Osteoblast (primary cell): Measurements from ENCODE around the gene TBX2. TPM values are rescaled to one million over a fixed set of nuclear protein-coding genes. Genes with fewer than 3 reads are reported as not detected.
A peak's percentile ranks its signal among the peaks of the same experiment; 100 is the strongest.

Experiments used
- DNase-seq: peaks from one replicate; pipeline ENCODE4 v3.0.0; 2011; ENCODE audit warnings: low spot score, mixed read lengths; ENCODE audit not compliant: insufficient read length; ENCODE audit errors: missing footprints
- H2AFZ ChIP-seq: 2 replicates; pipeline ENCODE4 v1.6.0; 2011; ENCODE audit warnings: mild to moderate bottlenecking, low read length
- H3K27ac ChIP-seq: 2 replicates; pipeline ENCODE4 v1.5.1; 2011; ENCODE audit warnings: mild to moderate bottlenecking, low read depth, low read length, moderate library complexity
- H3K27me3 ChIP-seq: 2 replicates; pipeline ENCODE4 v1.6.0; 2012; ENCODE audit warnings: mild to moderate bottlenecking, control low read depth, inconsistent platforms, low read length, moderate library complexity; ENCODE audit not compliant: insufficient read depth
- H3K36me3 ChIP-seq: 2 replicates; pipeline ENCODE4 v1.5.1; 2011; ENCODE audit warnings: mild to moderate bottlenecking, low read length, control low read depth, moderate library complexity; ENCODE audit not compliant: insufficient read depth
- H3K4me1 ChIP-seq: 2 replicates; pipeline ENCODE4 v1.5.1; 2011; ENCODE audit warnings: mild to moderate bottlenecking, low read length, control low read depth, moderate library complexity; ENCODE audit not compliant: insufficient read depth
- H3K4me2 ChIP-seq: 2 replicates; pipeline ENCODE4 v1.6.0; 2011; ENCODE audit warnings: mild to moderate bottlenecking, low read length; ENCODE audit not compliant: insufficient read depth
- H3K4me3 ChIP-seq: fragments of 200-600 bp; sonication (generic); 3 replicates; pipeline ENCODE4 v1.5.1; 2012; ENCODE audit warnings: mild to moderate bottlenecking, low read length, inconsistent platforms; ENCODE audit not compliant: insufficient read depth
- H3K79me2 ChIP-seq: 2 replicates; pipeline ENCODE4 v1.6.0; 2012; ENCODE audit warnings: mild to moderate bottlenecking, low read length, control low read depth, inconsistent platforms; ENCODE audit not compliant: insufficient read depth
- H3K9me3 ChIP-seq: 2 replicates; pipeline ENCODE4 v1.5.1; 2011; ENCODE audit warnings: low read depth, low read length, control low read depth
- H4K20me1 ChIP-seq: 2 replicates; pipeline ENCODE4 v1.6.0; 2012; ENCODE audit warnings: mild to moderate bottlenecking, low read length, control low read depth; ENCODE audit not compliant: insufficient read depth
- CTCF ChIP-seq: IDR thresholded peaks from 2 replicates; pipeline ENCODE4 v1.5.1; 2011; ENCODE audit warnings: mild to moderate bottlenecking, low read depth, low read length, moderate library complexity; ENCODE audit errors: extremely low read depth
- total RNA-seq: library from RNA; depleted of rRNA; stranded (reverse); fragments of >200 nt; gene quantifications from 2 replicates; pipeline ENCODE4 v1.2.3, GENCODE V29; 2012

TBX2 gene
- total RNA-seq, 1 donor, result 11.6 TPM

- H3K9me3 ChIP-seq, result no peaks in the 10 kb centered on the region
- DNase-seq, result peak; percentile 89
- no peak overlapping the region for H3K4me3 ChIP-seq
- H3K4me2 ChIP-seq, result no peak overlapping the region
- H3K27ac ChIP-seq, result no peak overlapping the region
- H3K79me2 ChIP-seq, result peaks cover 16% of the 10 kb centered on the region
- H3K36me3 ChIP-seq, result no peaks in the 10 kb centered on the region
- no peaks in the 10 kb centered on the region for H4K20me1 ChIP-seq
- no peak for TF ChIP-seq CTCF
- H2AFZ ChIP-seq, result no peak overlapping the region
- H3K27me3 ChIP-seq, result peaks cover 4% of the 10 kb centered on the region
- peaks cover 49% of the 10 kb centered on the region for H3K4me1 ChIP-seq
These were observed 14.7 kb downstream of the TBX2 start for GRCh38 chr17:61414141-61414935.

DNA sequence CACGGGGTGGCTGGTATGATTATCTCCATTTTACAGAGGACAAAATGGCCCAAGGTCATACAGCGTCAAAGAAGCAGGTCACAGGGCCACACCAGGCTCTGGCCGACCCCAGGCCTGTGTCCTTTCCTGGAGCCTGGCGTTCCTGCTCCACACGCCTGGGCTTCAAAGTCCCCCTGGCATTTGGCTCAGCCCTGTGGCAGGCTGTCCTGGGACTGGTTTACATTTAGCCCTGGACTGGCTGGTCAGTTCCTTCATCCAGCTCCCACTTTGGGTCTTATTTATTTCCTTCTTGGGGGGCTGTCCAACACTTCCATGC, 15.3 kb downstream of the TBX2 start:
- no peak for DNase-seq
- no peak overlapping the region for H2AFZ ChIP-seq
- TF ChIP-seq CTCF, result no peak
- H3K4me3 ChIP-seq, result no peak overlapping the region
- no peaks in the 10 kb centered on the region for H3K9me3 ChIP-seq
- H3K27me3 ChIP-seq, result peaks cover 9% of the 10 kb centered on the region
- no peak overlapping the region for H3K4me2 ChIP-seq
- H3K36me3 ChIP-seq, result no peaks in the 10 kb centered on the region
- H3K4me1 ChIP-seq, result peaks cover 47% of the 10 kb centered on the region
- H4K20me1 ChIP-seq, result no peaks in the 10 kb centered on the region
- peaks cover 16% of the 10 kb centered on the region for H3K79me2 ChIP-seq
- no peak overlapping the region for H3K27ac ChIP-seq

- peak; percentile 95 for DNase-seq
- Histone ChIP-seq H4K20me1 (no peaks in the 10 kb centered on the region), H3K9me3 (no peaks in the 10 kb centered on the region), H3K4me2 (peak overlapping the region; percentile 79), H3K36me3 (no peaks in the 10 kb centered on the region), H3K79me2 (peaks cover 16% of the 10 kb centered on the region), H2AFZ (peak overlapping the region; percentile 42), H3K4me3 (no peak overlapping the region), H3K4me1 (peaks cover 42% of the 10 kb centered on the region), H3K27me3 (peaks cover 11% of the 10 kb centered on the region), H3K27ac (peak overlapping the region; percentile 44)
- TF ChIP-seq CTCF, result no peak
These were observed 15.9 kb downstream of the TBX2 start for GRCh38 chr17:61415374-61416210.

- DNase-seq, result no peak
- no peaks in the 10 kb centered on the region for H3K36me3 ChIP-seq
- TF ChIP-seq CTCF, result no peak
- H2AFZ ChIP-seq, result peak overlapping the region; percentile 71
- peak overlapping the region; percentile 44 for H3K27ac ChIP-seq
- no peaks in the 10 kb centered on the region for H4K20me1 ChIP-seq
- H3K9me3 ChIP-seq, result no peaks in the 10 kb centered on the region
- peak overlapping the region; percentile 79 for H3K4me2 ChIP-seq
- H3K79me2 ChIP-seq, result peaks cover 16% of the 10 kb centered on the region
- peaks cover 40% of the 10 kb centered on the region for H3K4me1 ChIP-seq
- peak overlapping the region; percentile 52 for H3K4me3 ChIP-seq
- H3K27me3 ChIP-seq, result peaks cover 15% of the 10 kb centered on the region
These were observed 16.5 kb downstream of the TBX2 start for GRCh38 chr17:61416211-61416539.
